GM10266 (cell line): ENCODE data around the gene UBE2A.

Experiments used
- DNase-seq: peaks from one replicate; pipeline ENCODE4 v3.0.0; 2012; ENCODE audit errors: extremely low spot score
- CTCF ChIP-seq: IDR thresholded peaks from 2 replicates; pipeline ENCODE4 v1.5.1; 2012; ENCODE audit warnings: mild to moderate bottlenecking, low read depth; ENCODE audit not compliant: control insufficient read depth, insufficient read depth; ENCODE audit errors: missing control alignments

The UBE2A gene

GRCh38 chrX:119617517-119618164, 43.3 kb downstream of the UBE2A start:
- DNase-seq: no peak
- no peak for TF ChIP-seq CTCF

GRCh38 chrX:119618439-119618838, 44.1 kb downstream of the UBE2A start:
- no peak for DNase-seq
- no peak for TF ChIP-seq CTCF

- no peak for DNase-seq
- no peak for TF ChIP-seq CTCF
These were observed 48.2 kb downstream of the UBE2A start for GRCh38 chrX:119622356-119623232.

- no peak for TF ChIP-seq CTCF
- no peak for DNase-seq
These were observed 50.1 kb downstream of the UBE2A start for GRCh38 chrX:119624417-119624816.

- no peak for TF ChIP-seq CTCF
- DNase-seq: no peak
These were observed 50.7 kb downstream of the UBE2A start for GRCh38 chrX:119624951-119625668.

- no peak for DNase-seq
These were observed 51.5 kb downstream of the UBE2A start for GRCh38 chrX:119625843-119626242.

More at GRCh38 chrX:119625843-119626242, 51.5 kb downstream of the UBE2A start:
- TF ChIP-seq CTCF: no peak
